LNCaP clone FGC (cell line): ENCODE data around the gene TRIM7.

Experiments
- DNase-seq: peaks from one replicate; pipeline ENCODE4 v3.0.0-alpha.2; 2011; ENCODE audit warnings: low read depth
- H3K4me3 ChIP-seq: 2 replicates; pipeline ENCODE4 v1.5.1; 2011; ENCODE audit warnings: mild to moderate bottlenecking, low read depth, low read length, control low read depth
- TF ChIP-seq, protein P1 (sequence below): IDR thresholded peaks from 2 replicates; pipeline ENCODE4 v1.5.1; 2012; ENCODE audit warnings: mild to moderate bottlenecking; ENCODE audit not compliant: control insufficient read depth, insufficient read depth; ENCODE audit errors: extremely low read depth

Gene TRIM7

DNA sequence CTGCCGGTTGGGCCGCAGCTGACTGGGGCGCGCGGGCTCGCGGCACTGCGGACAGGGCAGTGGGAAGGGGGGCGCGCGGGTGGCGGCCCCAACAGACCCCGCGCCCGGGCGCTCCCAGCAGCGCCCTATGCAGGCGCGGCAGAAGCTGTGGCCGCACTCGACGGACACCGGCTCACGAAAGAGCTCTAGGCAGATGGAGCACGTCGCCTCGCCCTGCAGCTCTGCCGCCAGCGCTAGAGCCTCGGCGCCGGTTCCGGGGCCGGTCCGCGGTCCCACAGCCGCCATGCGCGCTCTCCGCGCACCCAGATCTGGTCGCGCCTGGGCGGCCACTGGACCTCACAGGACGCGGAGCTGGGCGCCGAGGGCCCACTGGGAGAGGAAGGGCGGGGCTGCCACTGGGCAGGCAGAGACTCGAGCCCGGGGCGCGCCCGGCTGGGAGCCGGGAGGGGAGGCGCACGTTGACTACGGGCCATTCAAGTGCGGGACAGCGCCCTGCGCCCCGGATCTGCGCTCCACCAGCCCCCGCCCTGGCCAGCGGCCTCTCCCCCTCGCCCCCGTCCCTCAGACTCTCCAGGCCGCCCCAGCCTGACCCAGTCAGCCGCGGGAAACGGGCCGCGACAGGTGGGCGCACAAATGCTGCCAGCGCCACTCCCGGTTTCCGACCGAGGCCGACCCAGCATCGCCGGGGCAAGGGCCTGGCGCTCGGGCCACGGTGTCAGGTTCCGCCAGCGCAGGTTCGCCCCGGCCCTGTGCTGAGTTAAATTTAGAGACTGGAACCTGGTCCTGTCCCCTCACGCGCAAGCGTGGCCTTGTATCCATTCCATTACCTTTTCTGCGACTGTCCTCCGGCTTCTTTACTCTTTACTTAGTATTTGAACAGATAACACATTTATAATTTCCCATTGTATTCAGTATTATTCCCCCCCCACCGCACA, at the start of gene TRIM7:
TSS of gene TRIM7 (minus strand) at position 371 of the 935 bp plus-strand sequence. CDS start at position 285, 86 bp downstream.
- H3K4me3 ChIP-seq, result peak within 1 kb of the TSS; percentile 57
- no peak for DNase-seq
- TF ChIP-seq, protein P1, sequence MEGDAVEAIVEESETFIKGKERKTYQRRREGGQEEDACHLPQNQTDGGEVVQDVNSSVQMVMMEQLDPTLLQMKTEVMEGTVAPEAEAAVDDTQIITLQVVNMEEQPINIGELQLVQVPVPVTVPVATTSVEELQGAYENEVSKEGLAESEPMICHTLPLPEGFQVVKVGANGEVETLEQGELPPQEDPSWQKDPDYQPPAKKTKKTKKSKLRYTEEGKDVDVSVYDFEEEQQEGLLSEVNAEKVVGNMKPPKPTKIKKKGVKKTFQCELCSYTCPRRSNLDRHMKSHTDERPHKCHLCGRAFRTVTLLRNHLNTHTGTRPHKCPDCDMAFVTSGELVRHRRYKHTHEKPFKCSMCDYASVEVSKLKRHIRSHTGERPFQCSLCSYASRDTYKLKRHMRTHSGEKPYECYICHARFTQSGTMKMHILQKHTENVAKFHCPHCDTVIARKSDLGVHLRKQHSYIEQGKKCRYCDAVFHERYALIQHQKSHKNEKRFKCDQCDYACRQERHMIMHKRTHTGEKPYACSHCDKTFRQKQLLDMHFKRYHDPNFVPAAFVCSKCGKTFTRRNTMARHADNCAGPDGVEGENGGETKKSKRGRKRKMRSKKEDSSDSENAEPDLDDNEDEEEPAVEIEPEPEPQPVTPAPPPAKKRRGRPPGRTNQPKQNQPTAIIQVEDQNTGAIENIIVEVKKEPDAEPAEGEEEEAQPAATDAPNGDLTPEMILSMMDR, result no peak

- TF ChIP-seq, protein P1, result no peak
- no peak for DNase-seq
- peak overlapping the region; percentile 96 for H3K4me3 ChIP-seq
These were observed 43.3 kb upstream of the TRIM7 start for GRCh38 chr5:181248277-181248676.

DNA sequence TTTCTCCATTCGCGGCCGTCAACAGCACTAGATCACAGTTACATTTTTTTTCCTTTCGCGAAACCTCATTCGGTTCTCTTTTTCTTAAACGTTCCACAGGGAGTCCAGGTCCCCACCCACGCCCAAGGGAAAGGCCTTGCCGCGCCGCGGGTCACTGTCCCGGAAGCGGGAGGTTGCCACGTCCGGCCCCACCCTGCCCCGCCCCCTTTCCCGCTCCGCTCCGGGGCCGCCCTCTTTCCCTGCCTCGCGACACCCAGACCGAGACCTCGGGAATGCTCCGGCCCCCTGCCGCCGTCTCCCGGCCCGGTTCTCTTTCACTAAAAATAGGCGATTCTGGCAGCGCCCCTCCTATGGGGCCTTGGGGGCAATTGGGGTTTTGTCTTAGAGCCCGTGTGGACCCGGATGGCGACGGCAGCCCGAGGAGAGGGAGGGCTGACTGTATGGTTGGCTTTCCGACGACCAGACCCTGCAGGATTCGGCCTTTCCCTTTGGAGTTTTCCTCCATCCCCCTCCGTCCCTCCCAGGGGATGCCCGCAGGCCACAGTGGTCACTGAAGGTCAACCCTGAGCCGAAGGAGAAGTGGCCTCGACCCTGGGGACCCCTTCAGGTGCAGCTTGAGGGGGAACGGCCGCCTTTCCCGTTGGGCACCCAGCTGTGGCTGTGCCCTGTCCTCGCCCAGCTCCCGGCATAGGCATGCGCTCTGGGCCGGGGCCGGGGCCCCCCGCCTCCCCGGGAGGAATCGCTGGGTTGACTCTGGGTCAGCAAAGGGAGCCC, 41.5 kb upstream of the TRIM7 start:
- no peak for DNase-seq
- peak overlapping the region; percentile 96 for H3K4me3 ChIP-seq
- TF ChIP-seq, protein P1, result no peak

- TF ChIP-seq, protein P1, result no peak
- peak overlapping the region; percentile 96 for H3K4me3 ChIP-seq
- DNase-seq, result no peak
These were observed 40.7 kb upstream of the TRIM7 start for GRCh38 chr5:181245427-181246275.

GRCh38 chr5:181243564-181244343, 38.8 kb upstream of the TRIM7 start, which contains the start of gene RACK1:
Gene RACK1, minus strand, starts transcription at chr5:181243906. Its CDS starts 106 bp downstream, at chr5:181243800.
- TF ChIP-seq, protein P1, result no peak
- peak within 1 kb of the TSS; percentile 96 for H3K4me3 ChIP-seq
- peak; percentile 79 for DNase-seq

DNA sequence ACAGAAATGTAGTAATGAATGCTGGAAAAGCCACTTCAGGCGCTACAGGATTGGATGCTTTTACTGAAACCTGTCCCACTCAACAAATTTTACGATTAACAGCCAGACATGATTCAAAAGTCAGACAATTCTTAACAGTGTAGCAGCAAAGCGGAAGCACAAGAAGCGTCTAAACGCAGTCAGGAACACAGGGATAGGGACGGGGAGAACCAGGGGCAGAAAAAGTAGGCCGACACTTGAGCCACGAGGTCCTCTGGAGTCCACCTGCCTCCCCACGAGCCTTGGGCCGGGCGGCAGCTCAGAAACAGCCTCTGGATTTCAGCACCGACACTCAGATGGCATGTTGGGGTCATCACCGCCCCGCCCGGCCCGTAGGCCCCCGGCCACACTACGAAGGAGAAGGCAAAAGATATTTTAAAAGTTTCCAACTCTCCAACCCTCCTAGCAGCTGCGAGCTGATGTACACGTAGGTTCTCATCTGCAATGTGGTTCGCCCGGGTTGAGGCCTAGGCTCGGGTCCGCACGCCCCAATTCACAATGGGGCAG, 38.1 kb upstream of the TRIM7 start:
- no peak for DNase-seq
- TF ChIP-seq, protein P1, result no peak
- peak overlapping the region; percentile 96 for H3K4me3 ChIP-seq
